ENCODE data around the gene NKD2.
"Not testable (repeated sequence)": the region's sequence is repeated elsewhere in the genome, so short reads cannot be mapped to it uniquely, and the experiment has no call there.

NKD2 gene

DNA sequence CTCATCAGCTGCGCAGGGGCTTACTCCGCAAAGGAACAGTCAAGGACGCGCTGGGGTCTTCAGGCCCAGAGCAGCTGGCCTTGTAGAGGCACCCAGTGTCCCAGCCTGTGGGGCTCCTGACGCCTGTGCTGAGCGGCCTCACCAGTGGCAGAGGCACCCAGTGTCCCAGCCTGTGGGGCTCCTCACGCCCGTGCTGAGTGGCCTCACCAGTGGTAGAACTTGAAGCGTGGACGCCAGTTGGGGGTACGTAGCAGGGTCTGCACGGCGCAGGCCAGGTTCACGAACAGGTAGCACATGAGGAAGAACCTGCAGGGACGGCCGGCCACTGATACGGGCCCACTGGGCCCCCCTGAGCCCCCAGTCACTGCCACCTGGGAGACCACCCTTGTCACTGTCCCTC is 67.3 kb downstream of the NKD2 start:
- DNase-seq, result no peak

DNA sequence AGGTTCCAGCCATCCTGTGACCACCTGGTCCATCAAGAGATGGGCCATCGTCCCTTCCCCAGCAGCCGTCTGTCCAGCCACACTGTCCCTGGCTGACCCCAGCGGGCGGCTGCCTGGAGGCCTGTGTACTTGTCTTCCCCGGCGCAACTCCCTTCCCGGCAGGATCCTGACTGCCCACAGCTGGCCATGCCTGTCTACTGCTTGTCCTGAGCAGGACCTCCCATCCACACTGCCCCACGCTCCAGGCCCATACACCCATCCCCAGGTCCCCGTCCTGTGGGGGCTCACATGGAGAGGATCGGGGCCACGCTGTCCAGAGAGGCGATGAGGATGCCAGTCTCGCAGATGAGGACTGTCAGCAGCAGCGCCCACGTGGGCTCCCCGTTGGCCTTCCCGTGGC is 67.8 kb downstream of the NKD2 start:
- no peak for DNase-seq

DNA sequence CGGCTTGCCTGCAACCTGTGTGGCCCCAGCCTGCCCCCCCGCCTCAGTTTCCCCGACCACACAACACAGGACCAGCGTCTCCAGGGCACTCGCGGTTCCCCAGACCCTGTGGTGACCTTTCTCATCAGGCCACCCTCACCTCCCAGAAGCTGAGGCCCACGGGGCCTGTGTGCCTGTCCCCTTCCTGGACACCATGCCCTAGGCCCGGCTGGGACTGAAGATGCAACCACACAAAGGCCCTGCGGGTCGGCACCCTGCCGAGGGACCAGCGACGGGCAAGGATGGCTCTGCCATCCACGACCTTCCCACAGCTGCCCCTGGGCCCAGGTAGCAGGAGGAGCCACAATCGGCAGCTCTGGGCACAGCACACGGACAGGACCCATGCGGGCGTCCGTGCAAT is 68.4 kb downstream of the NKD2 start:
- DNase-seq, result no peak

DNA sequence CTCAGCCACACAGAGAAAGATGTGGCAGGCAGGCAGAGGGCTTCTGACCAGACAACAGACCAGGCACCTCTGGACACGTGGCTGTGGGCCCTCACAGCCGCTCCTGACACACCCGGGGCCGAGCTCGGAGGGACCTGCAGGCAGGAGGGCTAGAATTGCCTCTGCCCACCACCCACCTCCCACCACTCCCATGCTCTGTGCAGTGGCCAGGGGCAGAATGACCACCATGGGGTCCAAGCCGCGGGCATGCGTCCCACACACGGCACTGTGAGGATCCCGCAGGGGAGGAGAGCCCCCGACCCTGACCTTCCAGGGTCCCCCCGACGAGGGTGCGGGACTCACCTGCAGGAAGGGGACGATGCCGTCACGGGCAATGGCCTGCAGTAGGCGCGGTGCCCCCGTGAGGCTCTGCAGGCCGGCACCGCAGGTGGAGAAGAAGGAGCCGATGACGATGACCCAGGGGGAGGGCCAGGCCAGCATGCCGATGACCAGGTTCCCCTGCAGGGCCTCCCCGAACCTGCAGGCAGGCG is 69.0 kb downstream of the NKD2 start:
- no peak for DNase-seq

DNA sequence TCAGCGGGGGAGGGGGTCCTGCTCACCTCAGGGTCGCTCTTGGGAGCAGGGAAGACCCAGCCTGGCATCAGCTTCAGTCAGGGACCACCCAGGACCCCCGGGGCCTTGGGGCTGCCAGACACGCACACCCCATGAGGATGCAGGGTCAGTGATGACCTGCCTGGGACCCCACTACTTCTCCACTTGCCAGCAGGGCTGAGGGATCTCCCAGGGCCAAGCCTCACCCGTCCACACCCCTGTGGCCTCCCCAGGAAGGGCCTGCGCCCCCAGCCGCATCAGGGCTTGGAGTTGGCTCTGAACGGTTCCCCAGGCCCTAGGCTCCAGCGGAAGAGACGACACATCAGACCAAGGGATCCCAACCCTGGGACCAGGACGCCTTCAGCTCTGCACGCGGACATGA is 69.6 kb downstream of the NKD2 start:
- DNase-seq, result no peak

DNA sequence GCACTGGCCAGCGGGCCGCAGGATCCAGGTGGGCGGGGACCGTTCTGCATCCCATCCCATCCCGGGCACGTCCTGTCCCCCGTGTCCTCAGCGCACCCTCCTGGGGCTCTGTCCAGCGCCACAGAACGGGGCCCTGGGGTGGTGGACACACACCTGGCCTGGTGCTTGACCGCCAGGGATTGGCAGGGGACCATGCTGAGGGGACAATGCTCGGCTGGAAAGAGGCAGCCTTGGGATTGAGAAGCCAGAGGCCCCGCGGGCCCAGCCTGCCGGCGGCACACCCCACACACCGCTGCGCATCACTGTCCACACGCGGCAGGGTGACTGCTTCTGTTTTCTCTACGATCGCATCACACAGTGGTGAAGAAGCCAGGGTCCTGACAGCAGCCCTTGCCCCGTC is 70.2 kb downstream of the NKD2 start:
- no peak for DNase-seq

DNA sequence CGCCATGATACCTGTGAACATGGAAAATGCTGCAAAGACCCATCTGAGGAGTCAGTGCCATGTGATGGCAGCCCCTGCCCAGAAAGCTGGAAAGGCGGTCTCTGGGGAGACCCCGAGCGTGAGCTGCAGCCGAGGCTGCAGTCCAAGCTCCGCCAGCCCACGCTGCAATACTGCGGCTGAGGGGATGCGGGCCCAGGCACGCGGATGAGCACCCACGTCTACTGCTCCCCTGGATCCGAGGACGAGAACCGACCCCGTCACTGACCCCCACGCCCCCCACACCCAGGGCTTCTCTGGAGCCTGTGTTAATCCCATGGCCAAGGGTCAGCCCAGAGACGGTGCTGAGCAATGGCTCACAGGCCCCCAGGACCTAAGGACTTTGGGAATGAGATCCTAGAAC is 70.9 kb downstream of the NKD2 start:
- DNase-seq, result no peak

DNA sequence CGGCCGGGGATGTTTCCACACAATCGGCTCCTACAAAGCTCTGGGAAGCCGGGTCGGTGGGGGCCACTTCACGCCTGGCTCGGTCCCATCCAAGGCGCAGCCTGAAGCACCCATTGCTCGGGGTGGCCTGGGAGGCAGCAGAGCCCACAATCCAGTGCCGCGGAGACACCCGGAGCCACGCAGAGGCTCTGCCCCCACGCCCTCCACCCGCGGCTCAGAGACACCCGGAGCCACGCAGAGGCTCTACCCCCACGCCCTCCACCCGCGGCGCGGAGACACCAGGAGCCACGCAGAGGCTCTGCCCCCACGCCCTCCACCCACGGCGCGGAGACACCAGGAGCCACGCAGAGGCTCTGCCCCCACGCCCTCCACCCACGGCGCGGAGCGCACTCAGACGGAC is 71.4 kb downstream of the NKD2 start:
- DNase-seq, result no peak

DNA sequence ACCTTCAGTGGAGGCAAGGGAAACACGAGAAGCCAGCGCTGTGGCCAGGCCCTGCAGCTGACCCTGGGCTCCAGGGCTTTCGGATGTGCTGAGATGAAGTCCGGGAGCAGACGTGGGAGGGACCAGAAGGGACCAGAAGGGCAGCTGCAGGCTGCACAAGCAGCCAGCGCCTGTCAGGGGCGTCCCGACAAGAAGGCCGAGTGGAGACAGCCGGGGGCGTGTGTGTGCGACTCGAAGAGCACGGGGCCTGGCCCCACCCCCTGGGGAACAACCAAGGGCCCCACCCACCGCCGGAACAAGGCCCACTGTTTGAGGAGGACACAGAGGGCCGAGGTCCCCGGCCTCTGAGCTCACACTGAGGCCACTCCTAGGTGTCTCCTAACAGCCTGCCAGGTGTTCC is 71.8 kb downstream of the NKD2 start:
- no peak for DNase-seq

DNA sequence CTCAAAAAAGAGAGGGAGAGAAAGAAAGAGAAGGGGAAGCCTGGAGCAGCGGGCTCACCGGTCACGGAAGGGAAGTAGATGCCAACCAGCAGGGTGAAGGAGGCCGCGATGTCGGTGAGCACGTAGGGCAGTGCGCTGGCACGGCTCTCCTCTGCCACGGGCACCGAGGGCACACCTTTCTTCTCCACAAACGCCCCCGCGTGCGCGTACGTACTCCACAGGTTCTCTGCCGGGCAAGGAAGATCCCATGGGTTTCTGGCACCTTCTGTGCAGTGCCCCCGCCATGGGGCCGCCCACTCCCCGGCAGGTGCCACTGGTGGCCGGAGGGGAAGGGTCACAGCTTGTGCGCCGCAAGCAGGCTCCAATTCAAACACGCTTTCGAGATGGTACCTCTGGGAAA is 72.9 kb downstream of the NKD2 start:
- no peak for DNase-seq

DNA sequence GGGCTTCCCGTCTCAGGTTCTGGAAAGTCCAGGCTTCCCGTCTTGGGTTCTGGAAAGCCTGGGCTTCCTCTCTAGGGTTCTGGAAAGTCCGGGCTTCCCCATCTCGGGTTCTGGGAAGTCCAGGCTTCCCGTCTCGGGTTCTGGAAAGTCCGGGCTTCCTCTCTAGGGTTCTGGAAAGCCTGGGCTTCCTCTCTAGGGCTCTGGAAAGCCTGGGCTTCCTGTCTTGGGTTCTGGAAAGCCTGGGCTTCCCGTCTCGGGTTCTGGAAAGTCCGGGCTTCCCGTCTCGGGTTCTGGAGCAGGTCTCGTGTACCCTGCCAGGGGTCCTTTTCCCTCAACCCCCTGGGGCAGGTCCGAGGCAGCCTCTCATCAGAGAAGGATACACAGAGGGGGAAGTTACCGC is 74.4 kb downstream of the NKD2 start:
- DNase-seq, result not testable (repeated sequence)

DNA sequence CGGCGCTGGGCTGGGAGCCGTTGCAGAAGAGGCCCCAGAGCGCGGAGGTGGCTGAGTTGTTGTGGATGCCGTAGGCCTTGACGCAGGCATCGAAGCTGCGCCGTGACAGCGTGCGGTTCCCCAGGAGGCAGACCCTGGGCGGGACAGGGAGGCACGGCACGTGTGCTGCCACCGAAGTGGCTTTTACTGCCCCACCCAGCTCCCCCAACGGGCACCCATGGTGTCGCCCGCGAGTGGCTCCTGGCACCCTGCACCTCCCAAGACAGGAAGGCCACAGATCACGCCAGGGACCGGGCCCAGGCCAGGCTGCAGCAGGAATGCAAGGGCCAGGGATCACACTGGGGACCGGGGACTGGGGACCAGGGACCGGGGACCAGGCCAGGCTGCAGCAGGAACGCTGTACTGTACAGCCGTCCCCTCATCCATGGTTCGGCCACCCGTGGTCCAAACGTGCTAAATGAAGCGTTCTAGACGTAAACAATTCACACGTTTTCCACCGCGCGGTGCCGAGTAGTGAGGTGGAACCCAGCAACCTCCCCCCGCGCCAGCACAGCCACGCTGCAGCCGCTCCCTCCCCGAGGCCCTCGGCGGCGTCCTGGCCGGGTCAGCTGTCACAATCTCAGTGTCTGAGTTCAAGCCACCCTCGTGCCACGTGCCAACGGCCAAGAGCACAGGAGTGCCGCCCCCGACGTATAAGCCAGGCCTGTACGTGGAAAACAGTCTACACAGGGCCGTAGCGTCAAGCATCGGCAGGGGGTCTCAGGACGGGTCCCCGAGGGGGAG is 75.4 kb downstream of the NKD2 start:
- no peak for DNase-seq

DNA sequence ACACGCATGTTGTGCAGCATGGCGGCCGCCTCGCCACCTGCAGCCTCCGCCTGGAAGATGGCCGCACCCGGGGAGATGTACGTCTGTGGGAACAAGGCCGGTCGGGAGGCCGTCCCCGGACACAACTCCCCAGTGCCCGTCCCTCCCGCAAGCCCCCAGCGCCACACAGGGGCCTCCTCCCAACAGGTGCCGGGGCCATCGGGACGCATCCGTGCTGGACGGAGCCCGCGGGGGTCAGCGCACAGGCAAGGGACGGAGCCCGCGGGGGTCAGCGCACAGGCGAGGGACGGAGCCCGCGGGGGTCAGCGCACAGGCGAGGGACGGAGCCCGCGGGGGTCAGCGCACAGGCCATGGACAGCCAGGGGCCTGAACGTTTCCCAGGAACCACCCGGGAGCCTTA is 76.8 kb downstream of the NKD2 start:
- DNase-seq, result no peak

DNA sequence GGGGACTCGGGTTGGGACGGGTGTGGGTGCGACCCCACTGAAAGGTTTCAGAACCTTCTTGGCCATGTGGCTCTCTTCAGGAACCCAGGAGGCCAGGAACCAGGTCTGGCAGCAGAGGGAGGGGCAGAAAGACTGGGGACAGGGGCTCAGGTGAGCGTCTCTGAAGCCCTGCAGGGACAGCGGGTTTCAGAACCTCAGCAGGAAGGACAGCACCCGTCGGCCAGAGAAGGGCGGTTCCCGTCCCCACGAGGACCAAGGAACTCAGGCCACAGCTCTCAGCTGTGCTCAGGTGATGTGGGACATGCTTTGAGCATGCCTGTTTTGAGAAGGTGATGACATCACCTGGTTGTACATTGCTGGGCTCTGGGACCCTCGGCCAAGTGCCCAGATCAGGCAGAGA is 77.5 kb downstream of the NKD2 start:
- DNase-seq, result no peak

DNA sequence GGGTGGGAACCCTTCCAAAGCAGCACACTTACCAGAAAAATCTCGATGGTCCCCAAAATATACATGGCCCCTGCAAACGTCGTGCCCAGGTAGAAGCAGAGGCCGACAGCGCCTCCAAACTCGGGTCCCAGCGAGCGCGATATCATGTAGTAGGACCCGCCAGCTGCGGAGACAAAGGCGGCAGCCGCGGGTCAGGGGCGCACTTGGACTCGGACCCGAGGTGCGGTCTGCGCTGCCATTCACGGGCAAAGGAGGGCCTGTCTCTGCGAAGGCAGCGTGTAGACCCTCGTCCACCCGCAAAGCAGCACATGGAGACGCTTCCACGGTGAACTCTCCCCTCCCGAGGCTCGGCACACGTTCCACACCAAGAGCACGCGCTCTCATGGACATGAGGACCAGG is 78.3 kb downstream of the NKD2 start:
- no peak for DNase-seq

DNA sequence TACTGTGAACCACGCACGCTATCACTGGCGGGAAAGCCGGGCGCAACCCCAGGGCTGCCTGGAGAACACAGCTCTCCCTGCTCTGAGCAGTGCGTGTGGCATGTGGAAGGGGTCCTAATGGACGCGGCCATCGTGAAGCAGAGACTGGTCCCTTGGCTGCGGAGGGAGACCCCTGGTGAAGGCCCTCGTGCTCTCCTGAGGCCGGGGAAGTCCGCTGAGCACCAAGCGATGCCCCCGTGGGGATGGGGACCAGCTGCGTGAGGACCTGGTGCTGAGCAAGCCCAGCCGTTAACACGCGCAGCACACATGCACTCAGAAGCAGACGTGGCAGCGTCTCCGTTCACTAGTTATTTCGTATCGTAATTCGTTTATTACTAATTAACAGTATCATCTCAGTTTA is 78.8 kb downstream of the NKD2 start:
- DNase-seq, result no peak

DNA sequence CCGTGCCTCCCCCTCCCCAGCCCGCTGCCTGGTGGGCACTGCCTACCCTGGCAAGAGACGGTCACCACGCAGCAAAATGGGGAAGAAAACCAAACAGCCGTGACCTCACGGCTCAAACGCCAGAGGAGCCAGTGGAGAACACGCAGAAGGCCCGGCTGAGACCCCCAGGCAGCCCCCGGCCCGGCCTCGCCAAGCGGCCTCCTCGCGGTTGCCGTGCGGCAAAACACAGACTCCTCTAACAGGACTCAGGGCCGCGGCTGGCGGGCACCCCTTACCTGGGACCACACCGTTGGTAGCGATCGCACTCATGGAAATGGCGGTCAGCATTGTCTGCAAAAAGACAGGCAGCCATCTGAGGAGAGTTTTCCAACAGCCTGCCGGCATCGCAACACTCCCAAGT is 79.4 kb downstream of the NKD2 start:
- no peak for DNase-seq
